IPS DF 19.7 (cell line): Measurements from ENCODE around the gene SUN3.
"Not testable (repeated sequence)": the region's sequence is repeated elsewhere in the genome, so short reads cannot be mapped to it uniquely, and the experiment has no call there.

Source experiments
- DNase-seq: peaks from one replicate; pipeline ENCODE4 v3.0.0-alpha.2; 2013; ENCODE audit warnings: low read depth, low spot score

Gene SUN3

GRCh38 chr7:47945261-47946015 lies 83.5 kb downstream of the SUN3 start:
- no peak for DNase-seq

DNA sequence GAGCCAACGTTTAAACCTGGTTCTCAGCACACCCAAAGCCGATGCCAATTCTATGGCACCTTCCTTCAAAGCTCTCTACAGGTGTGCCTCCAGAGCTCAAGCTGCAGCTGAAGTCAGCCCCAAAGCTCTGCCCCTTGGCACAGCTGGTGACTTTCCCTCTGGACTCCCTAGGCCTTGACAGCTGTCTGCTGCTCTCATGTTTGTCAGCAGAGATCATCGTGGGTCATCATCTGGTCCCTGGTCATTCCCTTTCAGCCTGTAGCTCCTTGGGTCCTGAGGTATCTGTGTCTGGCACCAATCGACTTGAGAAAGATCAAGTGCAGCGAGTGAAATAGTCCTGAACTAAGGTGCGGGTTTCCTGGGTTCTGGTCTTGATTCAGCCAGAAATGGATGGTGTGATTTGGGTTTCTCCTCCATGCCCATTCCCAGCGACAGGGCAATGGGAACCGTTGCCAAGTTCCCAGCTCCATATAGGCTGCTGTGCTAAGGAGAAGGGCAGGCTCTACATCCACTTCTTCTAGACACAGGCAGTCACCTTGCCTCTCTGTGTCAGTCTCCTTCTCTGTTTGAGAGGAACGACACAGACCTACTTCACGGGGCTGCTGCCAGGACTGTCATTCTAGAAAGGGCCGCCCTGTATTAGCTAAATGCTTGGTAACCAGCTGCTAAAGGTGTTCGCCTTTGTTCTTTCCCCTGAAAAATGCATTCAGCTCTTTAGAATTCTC lies 84.2 kb downstream of the SUN3 start:
- DNase-seq, result no peak

- no peak for DNase-seq
Measured at GRCh38 chr7:47943676-47944474, 85.0 kb downstream of the SUN3 start.

GRCh38 chr7:47942651-47943050 lies 86.3 kb downstream of the SUN3 start:
- not testable (repeated sequence) for DNase-seq

DNA sequence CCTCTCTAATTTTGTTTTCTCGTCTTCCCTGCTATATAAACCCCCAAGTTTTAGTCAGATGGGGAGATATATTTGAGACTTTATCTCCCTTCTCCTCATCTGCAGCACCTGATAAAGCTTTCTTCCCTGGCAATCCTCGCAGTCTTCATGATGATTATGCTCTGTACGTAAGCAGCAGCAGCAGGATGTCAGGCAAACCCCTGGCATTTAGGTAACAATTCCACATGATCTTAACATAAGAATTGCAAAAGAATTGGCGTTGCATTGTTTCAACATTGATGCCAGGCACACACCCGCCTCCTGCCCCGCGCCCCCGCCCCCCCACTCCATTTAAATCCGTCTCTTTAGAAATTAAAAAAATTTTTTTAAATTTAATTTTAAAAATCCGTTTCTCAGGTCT lies 86.8 kb downstream of the SUN3 start:
- DNase-seq, result no peak

- no peak for DNase-seq
Measured at GRCh38 chr7:47941136-47941844, 87.6 kb downstream of the SUN3 start.

GRCh38 chr7:47940088-47941013 lies 88.6 kb downstream of the SUN3 start:
- no peak for DNase-seq

DNA sequence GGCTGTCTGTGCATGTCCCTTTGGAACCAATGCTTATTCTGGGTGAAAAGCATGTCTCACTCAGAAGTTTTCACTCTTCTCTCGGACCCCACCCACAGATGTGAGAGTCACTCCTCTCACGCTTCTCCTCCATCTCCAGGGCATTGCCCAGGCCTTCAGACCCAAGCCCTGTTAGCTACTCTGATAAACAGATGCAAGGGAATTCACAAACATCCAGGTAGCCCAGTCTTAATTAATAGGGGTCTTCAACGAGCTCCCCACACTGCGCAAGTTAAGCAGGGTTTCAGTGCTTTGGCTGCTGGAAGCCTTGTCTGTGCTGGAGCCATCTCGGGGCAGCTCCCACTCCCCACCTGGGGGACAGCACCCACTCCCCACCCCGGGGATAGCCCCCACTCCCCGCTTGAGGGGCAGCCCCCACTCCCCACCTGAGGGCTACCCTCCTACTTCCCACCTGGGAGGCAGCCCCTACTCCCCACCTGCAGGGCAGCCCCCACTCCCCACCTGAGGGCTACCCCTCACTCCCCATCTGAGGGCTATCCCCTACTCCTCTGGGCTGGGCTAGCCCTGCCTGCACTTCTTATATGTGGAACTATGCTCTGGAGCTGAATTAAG lies 89.4 kb downstream of the SUN3 start:
- no peak for DNase-seq

DNA sequence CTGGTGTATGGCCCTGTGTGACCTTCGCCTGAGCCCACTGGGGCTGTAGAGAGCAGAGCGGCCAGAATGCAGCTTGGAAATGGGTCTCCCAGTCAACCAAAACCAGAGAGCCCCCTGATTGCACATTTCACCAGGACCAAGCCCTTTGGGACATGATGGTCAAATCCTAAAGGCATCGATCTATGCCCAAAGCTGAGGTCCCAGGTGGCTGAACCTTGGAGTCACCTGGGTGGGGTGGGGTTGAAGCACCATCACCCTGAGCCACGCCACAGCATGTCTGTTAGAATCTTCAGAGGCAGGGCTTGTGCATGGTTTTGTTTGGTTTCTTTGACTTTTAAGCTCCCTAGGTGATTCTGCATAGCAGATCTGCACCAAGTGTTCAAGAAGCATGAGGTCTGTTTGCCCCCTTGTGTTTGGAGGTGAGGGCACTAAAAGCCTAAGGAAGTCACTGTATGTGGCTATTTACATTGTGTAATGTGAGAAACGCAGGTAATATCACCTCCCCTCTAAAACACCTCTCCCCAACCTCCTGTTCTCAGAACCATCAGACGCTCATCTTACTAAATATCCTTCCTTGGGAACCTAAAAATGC lies 90.2 kb downstream of the SUN3 start:
- DNase-seq, result no peak

DNA sequence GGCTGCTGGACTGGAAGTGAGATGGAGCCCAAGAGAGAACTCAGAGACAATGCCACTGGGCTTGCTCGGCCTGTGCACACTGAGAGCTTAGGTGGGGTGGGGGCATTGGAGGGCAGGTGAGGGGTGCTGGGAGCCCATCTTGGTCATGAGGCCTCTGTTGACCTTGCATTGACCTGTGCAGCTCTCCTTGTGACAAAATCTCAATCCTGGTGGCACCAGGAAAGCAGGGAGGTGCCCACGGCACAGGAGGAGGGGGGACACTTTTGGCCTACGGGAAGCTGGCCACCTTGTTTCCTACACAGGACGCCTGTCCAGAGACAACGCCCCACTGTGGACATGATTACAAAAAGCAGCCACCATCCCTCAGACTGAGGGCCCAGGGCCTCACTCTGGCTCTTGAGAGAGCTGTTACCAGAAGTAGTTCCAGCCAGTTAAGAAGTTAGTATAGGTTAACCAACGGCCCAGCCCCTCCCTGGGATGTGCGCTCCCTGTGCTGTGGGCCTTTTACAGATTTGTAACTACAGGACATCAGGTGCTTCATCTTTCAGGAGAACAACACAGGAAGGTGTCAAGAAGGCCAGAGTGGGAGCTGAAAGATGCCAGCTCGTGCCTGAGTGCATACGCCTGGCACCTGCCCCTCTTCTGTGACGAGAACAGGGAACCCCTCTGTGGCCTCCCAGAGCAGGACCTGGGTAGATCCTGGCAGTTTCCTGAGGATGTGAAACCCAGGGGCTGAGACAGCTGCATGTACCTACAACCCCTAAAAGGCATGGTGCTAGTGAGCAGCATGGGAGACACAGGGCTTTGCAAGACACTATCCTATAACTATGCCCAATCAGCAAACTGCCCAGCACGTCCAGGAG lies 91.0 kb downstream of the SUN3 start:
- no peak for DNase-seq
